Transverse colon (tissue), 4 donors: ENCODE data around the gene UNC5C. TPM values are rescaled to one million over a fixed set of nuclear protein-coding genes. Genes with fewer than 3 reads are reported as not detected.

Experiments used
- DNase-seq: peaks from one replicate; pipeline ENCODE4 v3.0.0-alpha.2; 2019
- H3K27ac ChIP-seq, 4 donors: fragments of 200-600 bp; sonication (generic); 2 replicates each; pipeline ENCODE4 v1.5.1; 2016 to 2018; ENCODE audit warnings: inconsistent platforms in 4 of 4
- H3K27me3 ChIP-seq: fragments of 200-600 bp; sonication (generic); 2 replicates; pipeline ENCODE4 v1.5.1; 2017; ENCODE audit warnings: inconsistent platforms
- H3K36me3 ChIP-seq, 4 donors: fragments of 200-600 bp; sonication (generic); 2 replicates each; pipeline ENCODE4 v1.5.1; 2017 to 2019; ENCODE audit warnings: inconsistent platforms in 4 of 4
- H3K4me1 ChIP-seq, 4 donors: fragments of 200-600 bp; sonication (generic); 2 replicates each; pipeline ENCODE4 v1.5.1; 2017 to 2020; ENCODE audit warnings: inconsistent platforms in 4 of 4
- H3K4me3 ChIP-seq, 4 donors: fragments of 200-600 bp; sonication (generic); 1 replicate in 1 of 4; 2 replicates in 3 of 4; pipeline versions ENCODE4 v1.5.1 to v1.6.1; 2017 to 2019; ENCODE audit warnings: inconsistent platforms in 4 of 4
- H3K9me3 ChIP-seq, 2 donors: fragments of 200-600 bp; sonication (generic); 2 replicates each; pipeline ENCODE4 v1.5.1; 2017 to 2019; ENCODE audit warnings: inconsistent platforms in 2 of 2
- CTCF ChIP-seq, 5 experiments: fragments of 200-600 bp in 3 of 5; fragments of 450-650 bp in 2 of 5; sonication (generic) in 3 of 5; IDR thresholded peaks; 1 replicate in 2 of 5; 2 replicates in 3 of 5; pipeline ENCODE4 v1.5.1; 2016 to 2017; ENCODE audit warnings: antibody characterized with exemption in 5 of 5, inconsistent platforms in 3 of 5, mild to moderate bottlenecking in 2 of 5, moderate library complexity in 1 of 5
- EP300 ChIP-seq: sonication (generic); formaldehyde crosslinking; IDR thresholded peaks from one replicate; pipeline ENCODE4 v1.6.1; 2017; ENCODE audit warnings: antibody characterized with exemption, low read depth
- POLR2A ChIP-seq: fragments of 450-650 bp; IDR thresholded peaks from one replicate; pipeline ENCODE4 v1.6.1; 2016; ENCODE audit warnings: antibody characterized with exemption, mild to moderate bottlenecking, moderate library complexity
- POLR2AphosphoS5 ChIP-seq, 3 donors: sonication (generic); formaldehyde crosslinking; IDR thresholded peaks; one replicate each; pipeline ENCODE4 v1.6.1; 2016; ENCODE audit warnings: antibody characterized with exemption in 3 of 3
- WGBS, 2 donors: methylation state at CpG; one replicate each; pipeline ENCODE4 v1.1.5; 2018; ENCODE audit warnings: low coverage in 1 of 2; 5-methylcytosine and 5-hydroxymethylcytosine counted together
- in situ Hi-C, 4 donors: fragments of 200-750 bp; cut with MboI; loops; one replicate each; pipeline versions ENCODE4 v1.15.0 to v1.15.1; 2017; ENCODE audit warnings: low sequenced_read_pairs in 3 of 4, low pct_ligation_motif_present in 1 of 4, low pct_unique_long_range_greater_than_20kb in 1 of 4
- intact Hi-C: fragments of 100-400 bp; cut with DNase I; formaldehyde crosslinking; loops from one replicate; pipeline ENCODE4 v1.15.1; 2023; ENCODE audit warnings: low total_unique reads
- total RNA-seq, 4 donors: library from RNA; depleted of rRNA; stranded (reverse); fragments of >200 nt; gene quantifications; one replicate each; pipeline ENCODE4 v1.1.0, GENCODE V29; 2016

The UNC5C gene
- total RNA-seq, 4 donors from 2014 or later, result 4.5 to 6.8 (median 4.8) TPM

GRCh38 chr4:95129821-95130311 is 418.9 kb downstream of the UNC5C start:
- no peaks in the 10 kb centered on the region for H3K4me1 ChIP-seq
- DNase-seq, result no peak
- intact Hi-C loops (no loop called here), in situ Hi-C loops (no loop called here)
- WGBS, 2 donors, result 53 to 59% methylated on average over 7 of the region's 7 CpGs
- no peak overlapping the region for H3K27ac ChIP-seq
- no peaks in the 10 kb centered on the region for H3K9me3 ChIP-seq
- H3K36me3 ChIP-seq, result no peaks in the 10 kb centered on the region
- TF ChIP-seq EP300 (no peak), POLR2AphosphoS5 (IDR thresholded peaks at IDR 0.05) (peak in 1 of 3 donors; percentile 26)
- no peak overlapping the region for H3K4me3 ChIP-seq
- H3K27me3 ChIP-seq, result no peaks in the 10 kb centered on the region

GRCh38 chr4:95129031-95129430 is 419.7 kb downstream of the UNC5C start:
- Histone ChIP-seq H3K36me3 (no peaks in the 10 kb centered on the region), H3K4me1 (no peaks in the 10 kb centered on the region), H3K4me3 (no peak overlapping the region), H3K9me3 (no peaks in the 10 kb centered on the region), H3K27ac (no peak overlapping the region), H3K27me3 (no peaks in the 10 kb centered on the region)
- intact Hi-C loops (no loop called here), in situ Hi-C loops (no loop called here)
- no peak for DNase-seq
- WGBS, 2 donors, result 74 to 80% methylated on average over 4 of the region's 4 CpGs
- TF ChIP-seq CTCF (IDR thresholded peaks at IDR 0.05) (no peak), EP300 (no peak), POLR2A (no peak), POLR2AphosphoS5 (IDR thresholded peaks at IDR 0.05) (no peak)

GRCh38 chr4:95124906-95125504 is 423.8 kb downstream of the UNC5C start:
- in situ Hi-C loops, result loop anchor here (25.0 kb wide), 2 partner anchors 488 to 513 kb away; no protein-coding TSS in a partner anchor
- Histone ChIP-seq H3K27ac (no peak overlapping the region), H3K27me3 (no peaks in the 10 kb centered on the region), H3K4me1 (no peaks in the 10 kb centered on the region), H3K4me3 (no peak overlapping the region), H3K36me3 (no peaks in the 10 kb centered on the region), H3K9me3 (no peaks in the 10 kb centered on the region)
- intact Hi-C loops, result no loop called here
- 56 to 57% methylated on average over 4 of the region's 4 CpGs for WGBS, 2 donors
- no peak for DNase-seq
- TF ChIP-seq CTCF (IDR thresholded peaks at IDR 0.05) (peak in 3 of 5 experiments; percentile 24 to 38 (median 32)), POLR2A (no peak)

- intact Hi-C loops, result no loop called here
- no peak for DNase-seq
- WGBS, 2 donors, result 65 to 76% methylated on average over 9 of the region's 9 CpGs
- Histone ChIP-seq H3K4me1 (no peaks in the 10 kb centered on the region), H3K27me3 (no peaks in the 10 kb centered on the region), H3K4me3 (no peak overlapping the region), H3K27ac (no peak overlapping the region), H3K9me3 (no peaks in the 10 kb centered on the region), H3K36me3 (no peaks in the 10 kb centered on the region)
- in situ Hi-C loops, result loop anchor here (25.0 kb wide), 2 partner anchors 485 to 510 kb away; no protein-coding TSS in a partner anchor
- TF ChIP-seq EP300 (no peak), POLR2A (no peak)
Measured at GRCh38 chr4:95122001-95122400, 426.8 kb downstream of the UNC5C start.

GRCh38 chr4:95120456-95120855 is 428.3 kb downstream of the UNC5C start:
- H3K9me3 ChIP-seq, result no peaks in the 10 kb centered on the region
- no peaks in the 10 kb centered on the region for H3K27me3 ChIP-seq
- H3K36me3 ChIP-seq, result no peaks in the 10 kb centered on the region
- no peak overlapping the region for H3K4me3 ChIP-seq
- in situ Hi-C loops, result loop anchor here (25.0 kb wide), 2 partner anchors 483 to 508 kb away; no protein-coding TSS in a partner anchor
- 84 to 86% methylated on average over 2 of the region's 2 CpGs for WGBS, 2 donors
- no peak for DNase-seq
- H3K27ac ChIP-seq, result no peak overlapping the region
- TF ChIP-seq POLR2AphosphoS5 (IDR thresholded peaks at IDR 0.05) (no peak), POLR2A (no peak), EP300 (no peak), CTCF (IDR thresholded peaks at IDR 0.05) (no peak)
- no peaks in the 10 kb centered on the region for H3K4me1 ChIP-seq
- intact Hi-C loops, result no loop called here
